HG02840 (cell line): ENCODE measurements around the gene UNKL.

ENCODE experiments used
- ATAC-seq: cut with Tn5 transposase; IDR thresholded peaks from one replicate; pipeline ENCODE4 v1.9.1; 2021; ENCODE audit warnings: mild to moderate bottlenecking, moderate library complexity, moderate number of reproducible peaks; ENCODE audit not compliant: unreplicated experiment, low FRiP score

The UNKL gene

GRCh38 chr16:1379304-1380076 lies 35.0 kb downstream of the UNKL start:
- peak; percentile 50 for ATAC-seq

GRCh38 chr16:1378804-1379303 lies 35.6 kb downstream of the UNKL start:
- peak; percentile 30 for ATAC-seq

- ATAC-seq, result no peak
These were observed 36.3 kb downstream of the UNKL start for GRCh38 chr16:1378087-1378803.

- no peak for ATAC-seq
These were observed 37.0 kb downstream of the UNKL start for GRCh38 chr16:1377406-1378010.

GRCh38 chr16:1375741-1376410 lies 38.6 kb downstream of the UNKL start:
- no peak for ATAC-seq

- ATAC-seq, result no peak
These were observed 39.2 kb downstream of the UNKL start for GRCh38 chr16:1375298-1375640.

GRCh38 chr16:1374418-1375297 lies 39.8 kb downstream of the UNKL start:
- ATAC-seq, result no peak

GRCh38 chr16:1372292-1372950 lies 42.1 kb downstream of the UNKL start:
- ATAC-seq, result no peak

- ATAC-seq, result no peak
These were observed 43.2 kb downstream of the UNKL start for GRCh38 chr16:1371054-1371978.

- no peak for ATAC-seq
These were observed 46.9 kb downstream of the UNKL start for GRCh38 chr16:1367486-1368174.

- no peak for ATAC-seq
These were observed 47.7 kb downstream of the UNKL start for GRCh38 chr16:1366712-1367299.

- ATAC-seq, result no peak
These were observed 48.3 kb downstream of the UNKL start for GRCh38 chr16:1366060-1366711.

- ATAC-seq, result no peak
These were observed 50.0 kb downstream of the UNKL start for GRCh38 chr16:1364510-1364909.

- ATAC-seq, result no peak
These were observed 50.9 kb downstream of the UNKL start for GRCh38 chr16:1363501-1364041.

GRCh38 chr16:1362807-1363206 lies 51.7 kb downstream of the UNKL start:
- ATAC-seq, result no peak

- no peak for ATAC-seq
These were observed 52.7 kb downstream of the UNKL start for GRCh38 chr16:1361685-1362360.
